ENCODE results near the gene SLC47A2.

- TF ChIP-seq CTCF (IDR thresholded peaks at IDR 0.05) = no peak
- TF ChIP-seq POLR2AphosphoS5 (IDR thresholded peaks at IDR 0.05) = no peak
- no peak for TF ChIP-seq POLR2A (IDR thresholded peaks at IDR 0.05)
Observed at GRCh38 chr17:19712436-19713004, 3.9 kb downstream of the SLC47A2 start.
